ENCODE data around the gene PTPN7.

The PTPN7 gene

GRCh38 chr1:202160377-202160940, at the start of gene PTPN7:
Gene PTPN7, minus strand, starts transcription at chr1:202160602. Its CDS starts 1,200 bp downstream, at chr1:202159402.
- Mint-ChIP-seq H3K4me1 (peaks cover 88% of the 10 kb centered on the region), H3K9me3 (no peaks in the 10 kb centered on the region), H3K4me3 (peak within 1 kb of the TSS; percentile 99), H3K36me3 (ENCODE audit: low read depth) (peaks cover 37% of the 10 kb centered on the region), H3K27ac (peak within 1 kb of the TSS; percentile 99), H3K27me3 (no peaks in the 10 kb centered on the region)
- ATAC-seq, result peak; percentile 52
- peak; percentile 95 for DNase-seq

DNA sequence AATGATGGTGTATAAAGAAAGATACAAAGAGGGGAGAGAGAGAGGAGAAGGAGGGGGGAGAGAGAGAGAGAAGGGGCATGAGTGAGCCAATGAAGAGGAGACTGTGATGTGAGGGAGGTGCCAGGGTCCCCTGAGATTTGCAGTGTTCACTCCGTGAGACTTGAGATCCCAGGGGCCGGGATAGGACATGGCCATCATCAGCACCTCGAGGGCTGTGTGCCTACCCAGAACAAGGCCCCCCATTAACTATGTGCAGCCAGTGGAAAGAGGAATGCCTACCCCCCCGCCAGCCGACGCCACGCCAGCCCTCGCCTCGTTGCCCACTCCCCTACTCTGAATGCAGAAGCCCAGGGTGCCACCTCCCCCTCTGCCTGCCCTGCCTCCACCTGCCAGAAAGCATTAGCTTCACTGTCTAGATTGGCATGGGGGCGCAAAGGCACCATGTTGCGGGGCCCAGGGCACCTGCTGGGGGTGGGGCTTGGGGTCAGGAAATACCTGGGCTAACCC, 48.0 kb upstream of the PTPN7 start:
- H3K4me1 Mint-ChIP-seq, result no peaks in the 10 kb centered on the region
- H3K36me3 Mint-ChIP-seq (ENCODE audit: low read depth), result no peaks in the 10 kb centered on the region
- ATAC-seq (no peak), DNase-seq (no peak)
- H3K4me3 Mint-ChIP-seq, result no peak overlapping the region
- H3K27me3 Mint-ChIP-seq, result peaks cover 27% of the 10 kb centered on the region
- no peak overlapping the region for H3K27ac Mint-ChIP-seq
- no peaks in the 10 kb centered on the region for H3K9me3 Mint-ChIP-seq

DNA sequence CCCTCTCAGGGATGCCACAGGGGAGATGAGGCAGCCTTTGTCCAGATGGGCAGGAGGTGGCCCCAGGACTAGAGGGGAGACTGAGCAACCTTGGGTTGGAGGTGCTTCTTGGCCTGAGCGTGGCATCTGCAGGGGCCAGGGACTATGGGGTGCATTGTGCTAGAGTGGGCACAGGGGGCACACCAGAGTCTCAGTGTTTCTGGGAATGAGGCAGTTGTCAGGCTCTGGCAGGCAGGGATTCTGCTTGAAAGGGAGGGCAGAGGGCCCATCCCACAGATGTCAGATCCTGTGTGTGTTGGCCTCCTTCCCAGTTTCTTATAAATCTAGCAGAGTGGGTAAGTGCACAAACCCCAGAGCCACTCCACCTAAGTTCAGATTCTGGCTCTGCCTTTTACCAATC, 46.9 kb upstream of the PTPN7 start:
- Mint-ChIP-seq H3K27ac (no peak overlapping the region), H3K4me1 (no peaks in the 10 kb centered on the region), H3K36me3 (ENCODE audit: low read depth) (no peaks in the 10 kb centered on the region), H3K9me3 (no peaks in the 10 kb centered on the region), H3K27me3 (peaks cover 18% of the 10 kb centered on the region), H3K4me3 (no peak overlapping the region)
- DNase-seq (no peak), ATAC-seq (no peak)

DNA sequence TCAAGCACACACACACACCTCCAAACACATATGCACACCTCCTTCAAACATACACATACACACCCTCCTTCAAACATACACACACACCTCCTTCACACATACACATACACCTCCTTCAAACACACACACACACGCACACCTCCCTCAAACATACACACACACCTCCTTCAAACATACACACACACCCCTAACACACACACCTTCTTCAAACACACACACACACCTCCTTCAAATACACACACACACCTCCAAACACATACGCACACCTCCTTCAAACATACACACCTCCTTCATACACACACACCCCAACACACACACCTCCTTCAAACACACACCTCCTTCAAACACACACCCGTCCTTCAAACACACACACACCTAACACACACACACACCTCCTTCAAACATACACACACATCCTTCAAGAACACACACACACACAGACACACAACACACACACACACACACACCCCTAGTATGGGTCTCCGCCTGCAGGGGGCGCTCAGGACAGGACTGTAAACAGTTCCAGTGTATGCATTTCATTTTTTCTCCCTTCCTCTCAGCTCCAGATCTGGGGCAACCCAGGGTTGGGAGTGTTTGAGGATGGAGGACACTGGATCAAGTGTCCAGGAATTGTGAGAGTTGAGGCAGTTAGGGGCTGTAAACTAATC, 45.3 kb upstream of the PTPN7 start:
- Mint-ChIP-seq H3K36me3 (ENCODE audit: low read depth) (no peaks in the 10 kb centered on the region), H3K27ac (no peak overlapping the region), H3K4me3 (no peak overlapping the region), H3K4me1 (peaks cover 9% of the 10 kb centered on the region), H3K27me3 (peaks cover 8% of the 10 kb centered on the region), H3K9me3 (no peaks in the 10 kb centered on the region)
- ATAC-seq (no peak), DNase-seq (no peak)

DNA sequence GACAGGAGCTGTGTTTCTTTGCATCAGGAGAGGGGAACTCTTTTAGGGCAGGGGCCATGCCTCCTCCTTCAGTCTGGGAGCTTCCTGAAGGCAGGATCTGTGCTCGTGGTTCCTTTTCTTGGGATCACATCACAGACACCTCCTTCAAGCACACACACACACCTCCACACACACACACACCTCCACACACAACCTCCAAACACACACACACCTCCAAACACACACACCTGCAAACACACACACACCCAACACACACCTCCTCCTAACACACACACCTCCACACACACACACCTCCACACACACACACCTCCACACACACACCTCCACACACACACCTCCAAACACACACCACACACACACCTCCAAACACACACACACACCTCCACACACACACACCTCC, 43.7 kb upstream of the PTPN7 start:
- H3K36me3 Mint-ChIP-seq (ENCODE audit: low read depth), result no peaks in the 10 kb centered on the region
- ATAC-seq, result no peak
- H3K4me3 Mint-ChIP-seq, result no peak overlapping the region
- no peak for DNase-seq
- H3K9me3 Mint-ChIP-seq, result no peaks in the 10 kb centered on the region
- H3K27me3 Mint-ChIP-seq, result peaks cover 6% of the 10 kb centered on the region
- no peak overlapping the region for H3K27ac Mint-ChIP-seq
- H3K4me1 Mint-ChIP-seq, result peaks cover 12% of the 10 kb centered on the region

DNA sequence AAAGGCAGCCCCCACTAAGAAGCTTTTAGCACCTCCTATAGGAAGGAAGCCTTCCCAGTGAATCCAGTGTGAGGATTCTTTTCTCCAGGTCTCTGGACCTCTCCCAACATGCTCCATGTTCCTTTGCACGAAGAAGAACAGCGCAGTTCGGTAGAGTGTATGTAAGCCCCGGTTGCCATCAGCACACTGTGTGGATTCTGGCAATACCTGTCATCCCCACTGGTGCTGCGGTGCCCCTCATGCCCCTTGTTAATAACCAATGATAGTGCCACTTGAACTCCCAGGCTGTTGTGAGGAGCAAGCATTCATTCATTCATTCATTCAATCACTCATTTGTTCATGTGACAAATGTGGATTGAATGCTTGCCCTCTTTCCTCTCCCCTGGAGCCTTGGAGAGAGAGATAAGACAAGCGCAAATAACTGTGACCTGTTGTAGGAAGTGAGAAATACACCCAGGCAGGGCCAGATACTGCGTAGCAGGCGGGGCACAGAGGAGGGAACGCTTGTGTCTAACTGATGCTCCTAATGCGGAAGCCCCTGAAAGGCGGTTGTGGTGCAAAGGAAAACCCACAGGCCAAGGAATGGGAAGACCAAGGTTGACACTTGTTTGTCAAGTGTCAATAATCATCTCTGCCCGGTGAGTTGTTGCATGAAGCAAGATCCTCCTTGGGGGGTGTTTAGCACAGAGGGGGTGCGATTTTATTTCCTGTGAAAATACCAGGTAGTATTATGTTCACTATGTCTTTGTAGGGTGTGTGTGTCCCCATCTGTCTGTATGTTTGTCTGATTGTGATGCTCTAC, 43.0 kb upstream of the PTPN7 start:
- H3K27ac Mint-ChIP-seq, result no peak overlapping the region

GRCh38 chr1:202202500-202203168, 42.2 kb upstream of the PTPN7 start:
- Mint-ChIP-seq H3K4me3 (no peak overlapping the region), H3K36me3 (ENCODE audit: low read depth) (no peaks in the 10 kb centered on the region), H3K27ac (no peak overlapping the region), H3K27me3 (peaks cover 7% of the 10 kb centered on the region), H3K9me3 (no peaks in the 10 kb centered on the region), H3K4me1 (peaks cover 21% of the 10 kb centered on the region)
- ATAC-seq (no peak), DNase-seq (no peak)

More for the DNA sequence above, 43.0 kb upstream of the PTPN7 start:
- Mint-ChIP-seq H3K27me3 (peaks cover 8% of the 10 kb centered on the region), H3K4me3 (no peak overlapping the region), H3K4me1 (peaks cover 15% of the 10 kb centered on the region), H3K9me3 (no peaks in the 10 kb centered on the region), H3K36me3 (ENCODE audit: low read depth) (no peaks in the 10 kb centered on the region)
- ATAC-seq (peak; percentile 30), DNase-seq (no peak)

- no peaks in the 10 kb centered on the region for H3K36me3 Mint-ChIP-seq (ENCODE audit: low read depth)
- no peak overlapping the region for H3K27ac Mint-ChIP-seq
- ATAC-seq, result no peak
- H3K27me3 Mint-ChIP-seq, result peaks cover 7% of the 10 kb centered on the region
- H3K4me1 Mint-ChIP-seq, result peaks cover 21% of the 10 kb centered on the region
- no peak overlapping the region for H3K4me3 Mint-ChIP-seq
- H3K9me3 Mint-ChIP-seq, result no peaks in the 10 kb centered on the region
- DNase-seq, result no peak
Measured at GRCh38 chr1:202201971-202202370, 41.6 kb upstream of the PTPN7 start.

- no peak for DNase-seq
- Mint-ChIP-seq H3K27ac (no peak overlapping the region), H3K36me3 (ENCODE audit: low read depth) (no peaks in the 10 kb centered on the region), H3K9me3 (no peaks in the 10 kb centered on the region), H3K4me3 (no peak overlapping the region), H3K27me3 (peaks cover 11% of the 10 kb centered on the region), H3K4me1 (peaks cover 21% of the 10 kb centered on the region)
- no peak for ATAC-seq
Measured at GRCh38 chr1:202201266-202201665, 40.9 kb upstream of the PTPN7 start.

DNA sequence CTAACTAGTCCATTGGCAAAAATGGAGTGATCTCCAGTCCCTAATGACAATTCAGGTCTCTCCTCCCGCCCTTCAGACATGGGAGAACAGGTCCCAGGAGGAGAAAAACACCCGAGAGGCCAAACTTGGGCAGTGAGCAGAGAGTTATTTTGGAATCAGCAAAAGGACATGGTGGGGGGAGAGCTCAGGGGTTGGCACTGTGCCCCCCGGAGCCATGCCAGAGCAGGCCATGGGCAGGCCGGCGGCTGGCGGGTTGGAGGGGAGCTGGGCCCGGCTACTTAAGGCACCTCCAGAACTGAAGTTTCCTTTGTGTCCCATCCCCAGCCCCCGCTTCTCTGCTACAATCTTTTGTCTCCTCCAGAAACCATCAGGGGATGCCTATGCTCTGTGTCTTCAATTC, 40.3 kb upstream of the PTPN7 start:
- Mint-ChIP-seq H3K36me3 (ENCODE audit: low read depth) (no peaks in the 10 kb centered on the region), H3K9me3 (no peaks in the 10 kb centered on the region), H3K4me3 (no peak overlapping the region), H3K27ac (no peak overlapping the region), H3K4me1 (peaks cover 21% of the 10 kb centered on the region), H3K27me3 (peaks cover 15% of the 10 kb centered on the region)
- DNase-seq (no peak), ATAC-seq (no peak)

DNA sequence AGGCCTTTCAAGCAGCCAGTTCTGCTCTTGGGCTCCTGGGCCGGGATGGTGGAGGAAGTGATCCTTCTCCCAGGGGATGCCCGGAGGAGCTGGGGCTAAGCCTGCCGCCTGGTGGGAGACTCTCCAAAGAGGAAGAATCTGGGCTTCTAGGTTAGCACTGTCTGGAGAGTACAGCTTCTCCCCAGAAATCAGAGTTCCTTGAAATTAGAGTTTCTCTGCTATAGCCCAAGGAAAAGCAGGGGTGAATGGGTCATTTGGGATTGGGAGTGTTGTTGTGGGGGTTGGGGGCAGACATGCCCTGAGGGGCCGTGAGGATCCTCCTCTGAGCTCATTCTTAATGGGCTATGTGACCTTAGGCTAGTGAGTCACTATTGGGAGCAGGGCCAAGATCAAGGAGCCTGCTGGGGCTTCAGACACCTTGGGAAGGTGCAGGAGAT, 39.7 kb upstream of the PTPN7 start:
- ATAC-seq (no peak), DNase-seq (no peak)
- Mint-ChIP-seq H3K36me3 (ENCODE audit: low read depth) (no peaks in the 10 kb centered on the region), H3K4me3 (no peak overlapping the region), H3K27ac (no peak overlapping the region), H3K4me1 (peaks cover 21% of the 10 kb centered on the region), H3K9me3 (no peaks in the 10 kb centered on the region), H3K27me3 (peaks cover 19% of the 10 kb centered on the region)

DNA sequence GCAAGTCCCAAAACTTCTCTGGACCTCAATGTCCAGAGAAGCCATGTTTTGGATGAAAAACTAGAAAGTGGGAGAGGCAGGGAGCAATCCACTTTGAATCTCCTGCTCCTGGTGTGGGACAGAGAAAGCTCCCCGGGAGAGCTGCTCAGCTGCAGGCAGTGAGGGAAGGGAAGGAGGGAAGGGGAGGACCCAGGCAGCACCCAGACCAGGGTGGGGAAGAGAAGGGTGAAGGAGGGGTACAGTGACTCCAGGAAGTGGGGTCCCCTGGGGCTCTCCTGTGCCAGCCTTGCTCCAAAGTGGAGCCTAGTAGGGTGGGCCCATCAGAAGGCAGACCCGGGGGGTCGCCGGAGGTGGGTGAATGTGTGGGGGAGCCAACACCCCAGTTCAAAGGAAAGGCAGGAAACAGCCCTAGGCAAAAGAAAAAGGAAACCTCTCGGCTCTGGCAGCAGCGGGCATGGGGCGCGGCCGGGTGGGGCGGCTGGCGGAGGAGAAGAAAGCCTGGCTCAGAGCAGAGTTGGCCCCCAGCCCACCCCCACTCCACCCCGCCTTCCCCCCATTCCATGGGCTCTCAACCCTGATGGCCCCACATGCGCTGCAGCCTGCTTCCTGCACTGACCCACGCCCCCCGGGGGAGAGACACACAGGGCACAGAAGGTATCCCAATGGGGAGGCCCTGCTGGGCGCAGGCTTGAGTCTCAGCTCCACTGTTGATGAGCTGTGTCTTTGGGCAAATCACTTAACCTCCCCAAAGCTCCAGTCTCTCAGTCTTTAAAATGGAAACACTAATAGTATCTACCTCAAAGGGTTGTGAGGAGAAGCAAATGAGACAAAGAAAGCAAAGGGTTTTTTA, 38.9 kb upstream of the PTPN7 start:
- ATAC-seq (no peak), DNase-seq (no peak)
- Mint-ChIP-seq H3K27me3 (peaks cover 25% of the 10 kb centered on the region), H3K9me3 (no peaks in the 10 kb centered on the region), H3K27ac (no peak overlapping the region), H3K4me1 (peaks cover 21% of the 10 kb centered on the region), H3K4me3 (no peak overlapping the region), H3K36me3 (ENCODE audit: low read depth) (no peaks in the 10 kb centered on the region)

- Mint-ChIP-seq H3K27ac (no peak overlapping the region), H3K36me3 (ENCODE audit: low read depth) (no peaks in the 10 kb centered on the region), H3K4me3 (no peak overlapping the region), H3K4me1 (peaks cover 22% of the 10 kb centered on the region), H3K9me3 (no peaks in the 10 kb centered on the region), H3K27me3 (peaks cover 30% of the 10 kb centered on the region)
- no peak for ATAC-seq
- DNase-seq, result no peak
Measured at GRCh38 chr1:202198366-202198724, 37.9 kb upstream of the PTPN7 start.

Data from activated naive CD8-positive, alpha-beta T cell treated with anti-CD3 and anti-CD28 coated beads, Interleukin-2, amount 50 U/mL, for 24 hours (primary cell).